HFFc6 (cell line): ENCODE results near the gene RGS7. TPM values are rescaled to one million over a fixed set of nuclear protein-coding genes. Genes with fewer than 3 reads are reported as not detected.

Experiments used
- DNase-seq: peaks from one replicate; pipeline ENCODE4 v3.0.0-alpha.2; 2018
- H3K27ac Mint-ChIP-seq: 2 replicates; pipeline ENCODE4 v1.8.0; 2020; ENCODE audit warnings: mild to moderate bottlenecking, mixed read lengths
- H3K27me3 Mint-ChIP-seq: 2 replicates; pipeline ENCODE4 v1.8.0; 2021; ENCODE audit warnings: mild to moderate bottlenecking, moderate library complexity, mixed read lengths; ENCODE audit not compliant: insufficient read depth
- H3K36me3 Mint-ChIP-seq: 2 replicates; pipeline ENCODE4 v1.8.0; 2021; ENCODE audit warnings: low read depth, mixed read lengths
- H3K4me1 Mint-ChIP-seq: 2 replicates; pipeline ENCODE4 v1.8.0; 2020; ENCODE audit warnings: low read depth, mixed read lengths
- H3K4me3 Mint-ChIP-seq: 2 replicates; pipeline ENCODE4 v1.8.0; 2020; ENCODE audit warnings: mild to moderate bottlenecking, moderate library complexity, mixed read lengths
- H3K9me3 Mint-ChIP-seq: 2 replicates; pipeline ENCODE4 v1.8.0; 2020; ENCODE audit warnings: mild to moderate bottlenecking, mixed read lengths
- CTCF ChIP-seq: fragments of 200-600 bp; sonication (generic); IDR thresholded peaks from 2 replicates; pipeline ENCODE4 v1.5.0; 2021; ENCODE audit warnings: antibody characterized with exemption, mild to moderate bottlenecking
- total RNA-seq, 6 experiments: library from RNA; stranded (reverse); fragmentation: NEBNext Ultra II Directional; extraction: Animal tissue kit (Norgen Biotek cat#: 25700); gene quantifications; 2 replicates in 1 of 6; 3 replicates in 5 of 6; pipeline ENCODE4 v1.2.3, GENCODE V29; 2021

RGS7 gene
- total RNA-seq, 6 experiments from 2014 or later, result 1.5 to 2.4 (median 2.1) TPM

- H3K9me3 Mint-ChIP-seq, result no peaks in the 10 kb centered on the region
- TF ChIP-seq CTCF, result no peak
- no peak overlapping the region for H3K27ac Mint-ChIP-seq
These were observed 9.2 kb upstream of the RGS7 start for GRCh38 chr1:241366196-241366595.

DNA sequence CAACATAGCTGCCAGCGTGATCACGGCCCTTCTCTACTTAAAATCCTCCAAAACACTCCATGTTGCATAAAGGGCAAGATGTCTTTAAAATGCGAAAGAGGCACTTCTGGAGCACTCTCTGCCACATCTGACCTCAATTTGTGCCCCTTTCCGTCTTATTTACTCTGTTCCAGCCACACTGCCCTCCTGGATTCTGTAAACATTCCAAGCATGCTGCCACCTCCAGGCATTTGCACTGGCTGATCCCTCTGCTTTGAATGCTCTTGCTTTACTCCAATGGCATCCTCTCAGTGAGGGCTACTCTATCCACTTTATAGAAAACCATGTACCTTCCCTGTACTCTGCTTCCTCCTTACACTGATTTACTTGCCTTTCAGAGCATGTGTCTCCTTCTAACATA lies 5.3 kb upstream of the RGS7 start:
- H3K4me1 Mint-ChIP-seq, result peaks cover 4% of the 10 kb centered on the region; the same call in 1 of the 2 replicates
- H3K27ac Mint-ChIP-seq, result no peak overlapping the region
- no peak overlapping the region for H3K4me3 Mint-ChIP-seq
- DNase-seq, result no peak
- H3K36me3 Mint-ChIP-seq, result no peaks in the 10 kb centered on the region
- peaks cover 15% of the 10 kb centered on the region for H3K27me3 Mint-ChIP-seq
- no peaks in the 10 kb centered on the region for H3K9me3 Mint-ChIP-seq
- TF ChIP-seq CTCF, result no peak

More at GRCh38 chr1:241366196-241366595, 9.2 kb upstream of the RGS7 start:
- DNase-seq, result no peak
- H3K36me3 Mint-ChIP-seq, result no peaks in the 10 kb centered on the region
- peaks cover 6% of the 10 kb centered on the region for H3K27me3 Mint-ChIP-seq
- no peaks in the 10 kb centered on the region for H3K4me1 Mint-ChIP-seq
- no peak overlapping the region for H3K4me3 Mint-ChIP-seq

DNA sequence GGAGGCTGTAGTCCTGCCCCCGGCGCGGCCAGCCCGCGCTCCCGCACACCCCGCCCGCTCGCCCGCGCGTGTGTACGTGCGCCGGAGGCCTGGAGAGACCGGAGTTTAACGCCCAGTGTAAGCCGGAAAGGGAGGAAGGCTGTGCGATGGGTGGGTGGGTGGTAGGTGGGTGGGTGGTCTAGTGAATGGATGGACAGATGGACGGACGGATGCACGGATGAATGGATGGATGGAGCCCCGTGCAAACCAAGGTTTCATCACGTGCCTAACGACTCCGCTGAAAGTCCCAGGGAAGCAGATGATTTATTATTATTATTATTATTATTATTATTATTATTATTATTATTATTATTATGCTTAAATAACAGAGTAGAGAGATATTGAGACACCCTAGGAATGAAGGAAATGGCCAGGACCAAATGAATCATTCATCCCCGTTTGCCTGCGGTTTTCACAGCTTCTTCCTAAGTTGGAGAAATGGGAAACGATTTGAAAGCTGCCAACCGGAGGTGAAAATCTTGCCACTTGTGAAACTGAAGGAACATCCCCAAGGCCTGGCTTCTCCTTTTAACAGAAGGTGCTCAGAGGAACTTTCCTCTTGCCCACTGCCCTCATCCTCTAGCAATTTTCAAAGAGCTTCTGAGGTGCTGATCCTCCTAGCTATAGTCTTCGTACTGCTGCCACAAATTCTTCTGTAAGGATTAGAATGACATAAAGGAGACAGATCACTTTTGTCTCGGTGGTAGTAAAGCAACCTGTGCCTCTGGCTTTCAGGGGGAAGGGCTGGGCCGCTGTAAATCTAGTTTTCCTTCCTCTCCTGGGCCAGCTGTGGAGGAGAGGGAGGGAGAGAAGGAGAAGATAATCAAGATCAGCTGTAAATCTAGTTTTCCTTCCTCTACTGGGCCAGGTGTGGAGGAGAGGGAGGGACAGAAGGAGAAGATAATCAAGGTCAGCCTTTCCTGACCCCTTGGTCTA lies 648 bp upstream of the RGS7 start:
- Mint-ChIP-seq H3K27me3 (peaks cover 11% of the 10 kb centered on the region), H3K36me3 (no peaks in the 10 kb centered on the region), H3K4me1 (peaks cover 9% of the 10 kb centered on the region; the same call in 1 of the 2 replicates), H3K27ac (no peak overlapping the region), H3K4me3 (peak overlapping the region; percentile 56), H3K9me3 (no peaks in the 10 kb centered on the region)
- no peak for TF ChIP-seq CTCF
- no peak for DNase-seq

DNA sequence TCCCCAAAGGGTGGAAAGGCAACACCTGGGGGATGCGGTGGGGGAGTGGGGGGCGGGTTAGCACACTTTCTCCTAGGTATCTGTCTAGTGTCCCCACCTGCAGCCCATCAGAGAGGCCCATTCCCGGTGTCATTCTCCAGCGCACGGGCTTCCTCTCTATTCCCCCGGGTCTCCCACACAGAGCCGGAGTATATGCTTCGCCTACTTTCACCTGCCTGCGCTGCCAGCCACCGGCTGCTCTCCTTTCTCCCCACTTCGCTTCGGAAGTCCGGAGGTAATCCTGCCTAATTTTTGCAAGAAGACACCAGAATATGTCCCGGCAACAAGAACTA lies 852 bp downstream of the RGS7 start:
- Mint-ChIP-seq H3K27ac (no peak overlapping the region), H3K36me3 (no peaks in the 10 kb centered on the region), H3K9me3 (no peaks in the 10 kb centered on the region), H3K4me1 (peaks cover 9% of the 10 kb centered on the region; the same call in 1 of the 2 replicates), H3K4me3 (peak overlapping the region; percentile 80), H3K27me3 (peaks cover 11% of the 10 kb centered on the region)
- no peak for DNase-seq
- no peak for TF ChIP-seq CTCF

GRCh38 chr1:241355311-241356010 lies 1.5 kb downstream of the RGS7 start:
- no peak for TF ChIP-seq CTCF
- Mint-ChIP-seq H3K4me3 (no peak overlapping the region), H3K9me3 (no peaks in the 10 kb centered on the region), H3K36me3 (no peaks in the 10 kb centered on the region), H3K27ac (no peak overlapping the region), H3K27me3 (peaks cover 11% of the 10 kb centered on the region), H3K4me1 (peaks cover 9% of the 10 kb centered on the region; the same call in 1 of the 2 replicates)
- DNase-seq, result no peak
